CD14-positive monocyte (primary cell): ENCODE results near the gene CDCA7. TPM values are rescaled to one million over a fixed set of nuclear protein-coding genes. Genes with fewer than 3 reads are reported as not detected.

Experiments used
- DNase-seq, 3 donors: peaks; one replicate each; pipeline ENCODE4 v3.0.0-alpha.2; 2011 to 2022
- H2AFZ ChIP-seq: 2 replicates; pipeline ENCODE4 v1.6.0; 2012; ENCODE audit warnings: mild to moderate bottlenecking, low read depth, low read length, inconsistent platforms; ENCODE audit not compliant: insufficient read depth, poor library complexity, severe bottlenecking
- H3K27ac ChIP-seq, 2 donors: 1 replicate in 1 of 2; 2 replicates in 1 of 2; pipeline ENCODE4 v1.5.1; 2012 to 2013; ENCODE audit warnings: low read length in 2 of 2, control low read depth in 1 of 2, inconsistent platforms in 1 of 2, low read depth in 1 of 2, mild to moderate bottlenecking in 1 of 2
- H3K27me3 ChIP-seq, 2 donors: one replicate each; pipeline versions ENCODE4 v1.6.0 to v1.6.1; 2011 to 2013; ENCODE audit warnings: low read length in 2 of 2; ENCODE audit not compliant: control insufficient read depth in 2 of 2, insufficient read depth in 2 of 2
- H3K36me3 ChIP-seq, 2 donors: replicated peaks in 1 of 2; 1 replicate in 1 of 2; 2 replicates in 1 of 2; pipeline versions ENCODE4 v1.5.1 to v1.6.1; 2012 to 2013; ENCODE audit warnings: low read length in 2 of 2, control low read depth in 1 of 2, inconsistent platforms in 1 of 2, mild to moderate bottlenecking in 1 of 2; ENCODE audit not compliant: insufficient read depth in 2 of 2, control insufficient read depth in 1 of 2
- H3K4me1 ChIP-seq, 2 donors: 1 replicate in 1 of 2; 2 replicates in 1 of 2; pipeline versions ENCODE4 v1.5.1 to v1.6.1; 2012 to 2013; ENCODE audit warnings: low read length in 2 of 2, control low read depth in 1 of 2, inconsistent platforms in 1 of 2, mild to moderate bottlenecking in 1 of 2, moderate library complexity in 1 of 2; ENCODE audit not compliant: insufficient read depth in 2 of 2, control insufficient read depth in 1 of 2
- H3K4me2 ChIP-seq: replicated peaks from 2 replicates; pipeline ENCODE3; 2012; ENCODE audit warnings: low read length, moderate library complexity, mild to moderate bottlenecking; ENCODE audit not compliant: poor library complexity, severe bottlenecking; ENCODE audit errors: extremely low read depth
- H3K4me3 ChIP-seq, 3 experiments: fragments of 200-600 bp in 1 of 3; sonication (generic) in 1 of 3; replicated peaks in 1 of 3; 1 replicate in 2 of 3; 2 replicates in 1 of 3; pipeline ENCODE4 v1.5.1; 2011 to 2013; ENCODE audit warnings: low read length in 3 of 3, mild to moderate bottlenecking in 3 of 3, control low read depth in 2 of 3, low read depth in 2 of 3, inconsistent platforms in 1 of 3, moderate library complexity in 1 of 3
- H3K79me2 ChIP-seq: 2 replicates; pipeline ENCODE4 v1.6.0; 2012; ENCODE audit warnings: mild to moderate bottlenecking, control low read depth, inconsistent platforms, low read length, moderate library complexity; ENCODE audit not compliant: insufficient read depth
- H3K9ac ChIP-seq: 2 replicates; pipeline ENCODE4 v1.6.0; 2017; ENCODE audit warnings: low read length, mild to moderate bottlenecking; ENCODE audit not compliant: insufficient read depth, poor library complexity, severe bottlenecking
- H3K9me3 ChIP-seq, 2 donors: replicated peaks in 1 of 2; 1 replicate in 1 of 2; 2 replicates in 1 of 2; pipeline versions ENCODE4 v1.5.1 to v1.6.1; 2012 to 2013; ENCODE audit warnings: low read length in 2 of 2, control low read depth in 1 of 2; ENCODE audit not compliant: control insufficient read depth in 1 of 2, insufficient read depth in 1 of 2
- H4K20me1 ChIP-seq: 2 replicates; pipeline ENCODE4 v1.6.0; 2012; ENCODE audit warnings: mild to moderate bottlenecking, low read length, control low read depth, moderate library complexity; ENCODE audit not compliant: insufficient read depth
- H3K27ac Mint-ChIP-seq, 7 donors: one replicate each; pipeline ENCODE4 v1.8.0; 2020; ENCODE audit warnings: mild to moderate bottlenecking in 7 of 7, mixed read lengths in 7 of 7, moderate library complexity in 6 of 7, inconsistent platforms in 2 of 7
- H3K27me3 Mint-ChIP-seq, 3 donors: one replicate each; pipeline ENCODE4 v1.8.0; 2021 to 2022; ENCODE audit warnings: low read depth in 3 of 3, mild to moderate bottlenecking in 3 of 3, mixed read lengths in 3 of 3, moderate library complexity in 3 of 3, inconsistent platforms in 1 of 3
- H3K36me3 Mint-ChIP-seq, 2 donors: one replicate each; pipeline ENCODE4 v1.8.0; 2020; ENCODE audit warnings: mixed read lengths in 2 of 2, inconsistent platforms in 1 of 2, mild to moderate bottlenecking in 1 of 2
- H3K4me1 Mint-ChIP-seq: one replicate; pipeline ENCODE4 v1.8.0; 2020; ENCODE audit warnings: mild to moderate bottlenecking, mixed read lengths
- H3K4me3 Mint-ChIP-seq, 2 donors: one replicate each; pipeline ENCODE4 v1.8.0; 2020; ENCODE audit warnings: mild to moderate bottlenecking in 2 of 2, mixed read lengths in 2 of 2, moderate library complexity in 1 of 2
- H3K9me3 Mint-ChIP-seq, 7 donors: one replicate each; pipeline ENCODE4 v1.8.0; 2020 to 2022; ENCODE audit warnings: mixed read lengths in 7 of 7, mild to moderate bottlenecking in 6 of 7, moderate library complexity in 6 of 7, inconsistent platforms in 2 of 7
- WGBS: methylation state at CpG from one replicate; pipeline ENCODE4 v1.1.5; 2013; ENCODE audit warnings: missing lambda C conversion rate; ENCODE audit not compliant: insufficient coverage; 5-methylcytosine and 5-hydroxymethylcytosine counted together
- intact Hi-C, 2 donors: fragments of 100-400 bp; cut with micrococcal nuclease; formaldehyde crosslinking; loops; one replicate each; pipeline versions ENCODE4 v1.15.0 to v1.15.1; 2023
- polyA plus RNA-seq, 3 donors: library from polyadenylated mRNA; depleted of rRNA in 1 of 3; unstranded in 2 of 3; stranded (reverse) in 1 of 3; fragments of 300-500 nt in 2 of 3; fragments of >200 nt in 1 of 3; fragmentation: Illumina TruSeq in 2 of 3; gene quantifications; 1 replicate in 2 of 3; 2 replicates in 1 of 3; pipeline ENCODE4 v1.2.3, GENCODE V29; 2012 to 2021
- TF ChIP-seq, protein P1 (sequence below): fragments of 200-600 bp; IDR thresholded peaks from one replicate; pipeline ENCODE4 v1.8.0; 2022; ENCODE audit warnings: antibody characterized with exemption, mild to moderate bottlenecking

CDCA7 gene
- polyA plus RNA-seq, 3 donors: 0.54 to 1.7 (median 0.66) TPM

DNA sequence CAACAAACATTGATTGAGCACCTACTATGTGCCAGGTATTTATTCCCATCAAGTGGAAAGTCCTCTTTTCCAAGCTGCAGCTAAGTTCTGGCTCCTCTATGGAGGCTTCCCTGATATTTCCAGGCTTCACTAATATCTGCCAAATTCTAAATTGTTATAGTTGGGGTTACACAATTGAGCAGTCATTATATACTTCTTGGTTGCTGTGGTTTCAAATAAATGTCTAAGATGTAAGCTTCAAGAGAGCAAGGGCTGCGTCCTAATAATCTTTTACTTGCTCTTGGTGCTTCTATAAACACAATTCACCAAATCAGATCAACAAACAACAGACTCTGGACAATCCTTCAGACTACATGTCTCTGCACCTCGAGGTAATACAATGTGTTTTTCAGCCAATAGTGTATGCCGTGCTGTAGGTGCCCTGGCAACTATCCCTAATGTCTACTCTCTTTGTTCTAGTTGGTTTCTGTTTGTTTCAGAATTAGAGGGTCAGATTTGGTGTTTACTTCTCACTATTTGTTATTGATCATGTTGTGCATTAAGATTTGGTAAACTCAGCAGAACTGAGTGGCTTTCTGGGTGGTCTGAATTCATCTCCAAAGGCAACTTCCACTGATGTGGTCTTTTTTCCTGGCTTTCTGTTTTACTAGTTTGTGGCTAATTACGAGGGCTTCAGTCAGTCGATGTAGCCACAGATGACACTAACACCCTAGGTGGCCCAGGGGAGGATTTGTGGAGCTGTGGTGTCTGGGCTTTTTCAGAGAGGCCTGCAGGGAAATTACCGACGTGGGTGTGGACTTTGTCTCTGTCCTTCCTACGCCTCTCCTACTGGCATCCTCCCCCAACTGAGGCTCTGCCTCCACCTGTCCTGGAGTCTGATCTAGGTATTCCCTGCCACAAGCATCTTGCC, 50.4 kb downstream of the CDCA7 start:
- Histone ChIP-seq H4K20me1 (no peaks in the 10 kb centered on the region), H3K79me2 (no peaks in the 10 kb centered on the region), H2AFZ (no peak overlapping the region), H3K4me1 (peaks cover 0 to 2% of the 10 kb centered on the region in 2 donors), H3K4me2 (no peak overlapping the region), H3K9ac (no peak overlapping the region), H3K27ac (no peak overlapping the region), H3K4me3 (no peak overlapping the region), H3K27me3 (peaks cover 44 to 48% of the 10 kb centered on the region in 2 donors), H3K36me3 (no peaks in the 10 kb centered on the region), H3K9me3 (no peaks in the 10 kb centered on the region)
- intact Hi-C loops: no loop called here
- TF ChIP-seq, protein P1, sequence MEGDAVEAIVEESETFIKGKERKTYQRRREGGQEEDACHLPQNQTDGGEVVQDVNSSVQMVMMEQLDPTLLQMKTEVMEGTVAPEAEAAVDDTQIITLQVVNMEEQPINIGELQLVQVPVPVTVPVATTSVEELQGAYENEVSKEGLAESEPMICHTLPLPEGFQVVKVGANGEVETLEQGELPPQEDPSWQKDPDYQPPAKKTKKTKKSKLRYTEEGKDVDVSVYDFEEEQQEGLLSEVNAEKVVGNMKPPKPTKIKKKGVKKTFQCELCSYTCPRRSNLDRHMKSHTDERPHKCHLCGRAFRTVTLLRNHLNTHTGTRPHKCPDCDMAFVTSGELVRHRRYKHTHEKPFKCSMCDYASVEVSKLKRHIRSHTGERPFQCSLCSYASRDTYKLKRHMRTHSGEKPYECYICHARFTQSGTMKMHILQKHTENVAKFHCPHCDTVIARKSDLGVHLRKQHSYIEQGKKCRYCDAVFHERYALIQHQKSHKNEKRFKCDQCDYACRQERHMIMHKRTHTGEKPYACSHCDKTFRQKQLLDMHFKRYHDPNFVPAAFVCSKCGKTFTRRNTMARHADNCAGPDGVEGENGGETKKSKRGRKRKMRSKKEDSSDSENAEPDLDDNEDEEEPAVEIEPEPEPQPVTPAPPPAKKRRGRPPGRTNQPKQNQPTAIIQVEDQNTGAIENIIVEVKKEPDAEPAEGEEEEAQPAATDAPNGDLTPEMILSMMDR: no peak
- H3K36me3 Mint-ChIP-seq: no peaks in the 10 kb centered on the region
- no peak overlapping the region for H3K4me3 Mint-ChIP-seq
- peaks cover 46 to 52% (median 47%) of the 10 kb centered on the region in 3 donors for H3K27me3 Mint-ChIP-seq
- H3K9me3 Mint-ChIP-seq: no peaks in the 10 kb centered on the region
- DNase-seq: no peak
- no peak overlapping the region for H3K27ac Mint-ChIP-seq
- peaks cover 7% of the 10 kb centered on the region for H3K4me1 Mint-ChIP-seq
- WGBS: 100% methylated on average over 1 of the region's 8 CpGs

GRCh38 chr2:173407176-173407575, 52.5 kb downstream of the CDCA7 start:
- H3K27ac ChIP-seq: no peak overlapping the region
- no peaks in the 10 kb centered on the region for H3K9me3 ChIP-seq
- intact Hi-C loops: no loop called here
- H3K4me2 ChIP-seq: no peak overlapping the region
- no peak overlapping the region for H3K9ac ChIP-seq
- H2AFZ ChIP-seq: no peak overlapping the region
- WGBS: no CpG with 5 or more reads among the region's 5 CpGs
- TF ChIP-seq, protein P1: no peak
- H3K79me2 ChIP-seq: no peaks in the 10 kb centered on the region
- H3K27me3 ChIP-seq: peaks cover 24 to 27% of the 10 kb centered on the region in 2 donors
- H3K4me1 ChIP-seq: peaks cover 0 to 2% of the 10 kb centered on the region in 2 donors
- Mint-ChIP-seq H3K36me3 (no peaks in the 10 kb centered on the region), H3K27ac (no peak overlapping the region), H3K4me1 (peaks cover 5% of the 10 kb centered on the region), H3K9me3 (no peaks in the 10 kb centered on the region), H3K4me3 (no peak overlapping the region), H3K27me3 (peaks cover 29 to 32% (median 31%) of the 10 kb centered on the region in 3 donors)
- no peak overlapping the region for H3K4me3 ChIP-seq
- H3K36me3 ChIP-seq: no peaks in the 10 kb centered on the region
- no peak for DNase-seq
- H4K20me1 ChIP-seq: no peaks in the 10 kb centered on the region
